OCI-LY7 (cell line): ENCODE measurements around the gene MSRB3. TPM values are rescaled to one million over a fixed set of nuclear protein-coding genes. Genes with fewer than 3 reads are reported as not detected.

Source experiments
- BruUV-seq: library from RNA; stranded (reverse); fragments of 400-500 nt; replicated peaks from 2 replicates; lab custom pipeline; 2021; lab: Mats Ljungman, UMichigan
- CTCF ChIA-PET: fragments of 300-600 bp; sonication (Branson Sonifier 250); formaldehyde crosslinking; loops from one replicate; lab custom pipeline; 2022; ENCODE audit warnings: antibody characterized with exemption; ENCODE audit not compliant: unreplicated experiment; lab: Charles Lee
- POLR2A ChIA-PET: fragments of 300-600 bp; sonication (Branson Sonifier 250); formaldehyde crosslinking; loops from one replicate; lab custom pipeline; 2022; ENCODE audit warnings: antibody characterized with exemption; lab: Charles Lee
- DNase-seq: peaks from one replicate; pipeline ENCODE4 v3.0.0-alpha.2; 2015; ENCODE audit warnings: low spot score
- H2AFZ ChIP-seq: fragments of 200-600 bp; sonication (generic), shearing (Covaris generic); 2 replicates; pipeline ENCODE4 v1.6.1; 2014; ENCODE audit warnings: mild to moderate bottlenecking, antibody characterized with exemption, low read length, moderate library complexity
- H3K27ac ChIP-seq: fragments of 200-600 bp; sonication (generic); 2 replicates; pipeline ENCODE4 v1.5.1; 2014; ENCODE audit warnings: mixed run types, low read depth, mild to moderate bottlenecking, moderate library complexity, low read length, inconsistent platforms; ENCODE audit not compliant: poor library complexity, severe bottlenecking
- H3K36me3 ChIP-seq: fragments of 200-600 bp; sonication (generic); 2 replicates; pipeline ENCODE4 v1.6.1; 2014; ENCODE audit warnings: mild to moderate bottlenecking, antibody characterized with exemption, low read length, moderate library complexity, mixed read lengths; ENCODE audit not compliant: insufficient read depth
- H3K4me1 ChIP-seq: fragments of 200-600 bp; sonication (generic); 2 replicates; pipeline ENCODE4 v1.5.1; 2014; ENCODE audit warnings: mild to moderate bottlenecking, low read length; ENCODE audit not compliant: insufficient read depth, poor library complexity, severe bottlenecking
- H3K4me2 ChIP-seq: fragments of 200-600 bp; sonication (generic); 2 replicates; pipeline ENCODE4 v1.6.1; 2014; ENCODE audit warnings: mild to moderate bottlenecking, low read length
- H3K4me3 ChIP-seq: fragments of 200-600 bp; sonication (generic); 2 replicates; pipeline ENCODE4 v1.5.1; 2014; ENCODE audit warnings: mild to moderate bottlenecking, low read depth, low read length; ENCODE audit not compliant: poor library complexity, severe bottlenecking
- H3K79me2 ChIP-seq: fragments of 200-600 bp; sonication (generic); 2 replicates; pipeline ENCODE4 v1.6.1; 2016; ENCODE audit warnings: low read depth, mild to moderate bottlenecking, low read length, moderate library complexity, mixed read lengths; ENCODE audit not compliant: insufficient read depth
- H3K9me2 ChIP-seq: fragments of 200-600 bp; sonication (generic); 2 replicates; pipeline ENCODE4 v1.6.1; 2016; ENCODE audit warnings: mild to moderate bottlenecking, low read length, mixed read lengths; ENCODE audit not compliant: insufficient read depth
- H3K9me3 ChIP-seq: fragments of 200-600 bp; sonication (generic); 2 replicates; pipeline ENCODE4 v1.6.1; 2014; ENCODE audit warnings: mild to moderate bottlenecking, mixed run types, low read length, mixed read lengths
- H4K20me1 ChIP-seq: fragments of 200-600 bp; sonication (generic); 2 replicates; pipeline ENCODE4 v1.6.1; 2014; ENCODE audit warnings: mild to moderate bottlenecking, antibody characterized with exemption, low read length, moderate library complexity, mixed read lengths; ENCODE audit not compliant: insufficient read depth
- CTCF ChIP-seq: fragments of 200-600 bp; sonication (generic); conservative IDR thresholded peaks from 2 replicates; pipeline ENCODE4 v1.5.1; 2014; ENCODE audit warnings: mild to moderate bottlenecking, antibody characterized with exemption, low read length, moderate library complexity, mixed read lengths
- EZH2phosphoT487 ChIP-seq: fragments of 200-600 bp; sonication (generic); IDR thresholded peaks from 2 replicates; pipeline ENCODE4 v1.6.1; 2018; ENCODE audit warnings: low read depth, borderline replicate concordance, mild to moderate bottlenecking, mixed run types, antibody characterized with exemption, low read length, moderate library complexity, mixed read lengths
- intact Hi-C: fragments of 100-400 bp; cut with micrococcal nuclease; formaldehyde crosslinking; loops from one replicate; pipeline ENCODE4 v1.10.0; 2022; ENCODE audit not compliant: unreplicated experiment
- total RNA-seq, 2 experiments: library from RNA; depleted of rRNA in 1 of 2; stranded (reverse); fragments of >200 nt in 1 of 2; shearing (Covaris generic) in 1 of 2; gene quantifications; 2 replicates each; pipeline ENCODE4 v1.2.3, GENCODE V29; 2014 to 2022

Gene MSRB3
- total RNA-seq, 2 experiments from 2014 or later: not detected

- no peak for TF ChIP-seq EZH2phosphoT487
- TF ChIP-seq CTCF: no peak
- H3K4me1 ChIP-seq: no peaks in the 10 kb centered on the region
- POLR2A ChIA-PET: no interaction called here
- H3K9me2 ChIP-seq: no peaks in the 10 kb centered on the region
- H3K27ac ChIP-seq: no peak overlapping the region
- H3K4me3 ChIP-seq: no peak overlapping the region
- H3K4me2 ChIP-seq: no peak overlapping the region
- BruUV-seq: no TSS peak
- intact Hi-C loops: no loop called here
- CTCF ChIA-PET: no interaction called here
- H2AFZ ChIP-seq: no peak overlapping the region
- peaks cover 5% of the 10 kb centered on the region; the same call in 1 of the 2 replicates for H3K9me3 ChIP-seq
- no peaks in the 10 kb centered on the region for H4K20me1 ChIP-seq
- no peaks in the 10 kb centered on the region for H3K36me3 ChIP-seq
- no peak for DNase-seq
- no peaks in the 10 kb centered on the region for H3K79me2 ChIP-seq
Measured at GRCh38 chr12:65389436-65389835, 111.0 kb downstream of the MSRB3 start.

- intact Hi-C loops: no loop called here
- BruUV-seq: no TSS peak
- TF ChIP-seq CTCF: no peak
- TF ChIP-seq EZH2phosphoT487: no peak
Measured at GRCh38 chr12:65391711-65392110, 113.2 kb downstream of the MSRB3 start.

GRCh38 chr12:65392491-65392890 lies 114.0 kb downstream of the MSRB3 start:
- Histone ChIP-seq H2AFZ (no peak overlapping the region), H3K9me3 (peaks cover 9% of the 10 kb centered on the region; the same call in 1 of the 2 replicates), H3K4me2 (no peak overlapping the region), H3K4me1 (no peaks in the 10 kb centered on the region), H4K20me1 (no peaks in the 10 kb centered on the region), H3K27ac (no peak overlapping the region), H3K79me2 (no peaks in the 10 kb centered on the region), H3K9me2 (no peaks in the 10 kb centered on the region), H3K4me3 (no peak overlapping the region), H3K36me3 (no peaks in the 10 kb centered on the region)
- ChIA-PET POLR2A (no interaction called here), CTCF (no interaction called here)
- DNase-seq: no peak
- no TSS peak for BruUV-seq
- TF ChIP-seq CTCF: no peak
- no peak for TF ChIP-seq EZH2phosphoT487
- intact Hi-C loops: no loop called here

More at GRCh38 chr12:65391711-65392110, 113.2 kb downstream of the MSRB3 start:
- ChIA-PET POLR2A (no interaction called here), CTCF (no interaction called here)
- DNase-seq: no peak
- H3K4me1 ChIP-seq: no peaks in the 10 kb centered on the region
- no peak overlapping the region for H2AFZ ChIP-seq
- no peak overlapping the region for H3K4me3 ChIP-seq
- H4K20me1 ChIP-seq: no peaks in the 10 kb centered on the region
- no peaks in the 10 kb centered on the region for H3K9me2 ChIP-seq
- H3K79me2 ChIP-seq: no peaks in the 10 kb centered on the region
- no peak overlapping the region for H3K4me2 ChIP-seq
- no peaks in the 10 kb centered on the region for H3K36me3 ChIP-seq
- peaks cover 9% of the 10 kb centered on the region; the same call in 1 of the 2 replicates for H3K9me3 ChIP-seq
- H3K27ac ChIP-seq: no peak overlapping the region
